ENCODE results near the gene TIMD4.
"Not testable (repeated sequence)": the region's sequence is repeated elsewhere in the genome, so short reads cannot be mapped to it uniquely, and the experiment has no call there.

Gene TIMD4

GRCh38 chr5:156963125-156963524 is at the start of gene TIMD4:
TIMD4 (minus strand) TSS chr5:156963226; CDS start chr5:156963198, 28 bp downstream.
- DNase-seq (ENCODE audit: low read depth) = no peak

GRCh38 chr5:157006262-157006661 is 43.2 kb upstream of the TIMD4 start:
- DNase-seq (ENCODE audit: low read depth) = no peak

- DNase-seq (ENCODE audit: low read depth) = no peak
These were observed 42.0 kb upstream of the TIMD4 start for GRCh38 chr5:157004893-157005551.

GRCh38 chr5:156991714-156992113 is 28.7 kb upstream of the TIMD4 start:
- no peak for DNase-seq (ENCODE audit: low read depth)

GRCh38 chr5:156984064-156984463 is 21.0 kb upstream of the TIMD4 start:
- no peak for DNase-seq (ENCODE audit: low read depth)

GRCh38 chr5:156981481-156981880 is 18.5 kb upstream of the TIMD4 start:
- DNase-seq (ENCODE audit: low read depth) = no peak

- no peak for DNase-seq (ENCODE audit: low read depth)
These were observed 11.3 kb upstream of the TIMD4 start for GRCh38 chr5:156974328-156974727.

- DNase-seq (ENCODE audit: low read depth) = no peak
These were observed 9.0 kb upstream of the TIMD4 start for GRCh38 chr5:156971848-156972525.

- DNase-seq (ENCODE audit: low read depth) = no peak
These were observed 8.4 kb upstream of the TIMD4 start for GRCh38 chr5:156971415-156971814.

GRCh38 chr5:156967386-156967785 is 4.4 kb upstream of the TIMD4 start:
- DNase-seq (ENCODE audit: low read depth) = not testable (repeated sequence)

- no peak for DNase-seq (ENCODE audit: low read depth)
These were observed 6.7 kb downstream of the TIMD4 start for GRCh38 chr5:156956321-156956720.

- no peak for DNase-seq (ENCODE audit: low read depth)
These were observed 11.7 kb downstream of the TIMD4 start for GRCh38 chr5:156951359-156951758.

GRCh38 chr5:156950716-156951115 is 12.3 kb downstream of the TIMD4 start:
- DNase-seq (ENCODE audit: low read depth) = no peak

- DNase-seq (ENCODE audit: low read depth) = no peak
These were observed 13.6 kb downstream of the TIMD4 start for GRCh38 chr5:156949424-156949823.

GRCh38 chr5:156947925-156948324 is 15.1 kb downstream of the TIMD4 start:
- no peak for DNase-seq (ENCODE audit: low read depth)

GRCh38 chr5:156942064-156942463 is 21.0 kb downstream of the TIMD4 start:
- DNase-seq (ENCODE audit: low read depth) = no peak

GRCh38 chr5:156940462-156940861 is 22.6 kb downstream of the TIMD4 start:
- DNase-seq (ENCODE audit: low read depth) = not testable (repeated sequence)

- DNase-seq (ENCODE audit: low read depth) = no peak
These were observed 26.1 kb downstream of the TIMD4 start for GRCh38 chr5:156936972-156937371.

- DNase-seq (ENCODE audit: low read depth) = no peak
These were observed 28.4 kb downstream of the TIMD4 start for GRCh38 chr5:156934450-156935211.

GRCh38 chr5:156929366-156929948 is 33.6 kb downstream of the TIMD4 start:
- DNase-seq (ENCODE audit: low read depth) = no peak

GRCh38 chr5:156927545-156927944 is 35.5 kb downstream of the TIMD4 start:
- DNase-seq (ENCODE audit: low read depth) = no peak

GRCh38 chr5:156925767-156926166 is 37.3 kb downstream of the TIMD4 start:
- DNase-seq (ENCODE audit: low read depth) = not testable (repeated sequence)
